ENCODE measurements around the gene TBP.

TBP gene

DNA sequence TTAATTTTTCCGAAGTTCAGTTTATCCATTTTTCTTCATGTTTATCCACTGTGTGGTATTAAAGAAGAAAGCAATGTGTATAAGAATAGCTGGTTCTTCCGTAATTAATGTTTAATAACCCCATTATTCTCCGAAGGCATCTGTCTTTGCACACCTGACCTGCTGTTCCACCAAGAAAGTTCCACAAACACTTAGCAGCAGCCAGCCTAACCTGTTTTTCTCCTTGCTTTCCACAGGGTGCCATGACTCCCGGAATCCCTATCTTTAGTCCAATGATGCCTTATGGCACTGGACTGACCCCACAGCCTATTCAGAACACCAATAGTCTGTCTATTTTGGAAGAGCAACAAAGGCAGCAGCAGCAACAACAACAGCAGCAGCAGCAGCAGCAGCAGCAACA is 7.4 kb downstream of the TBP start:
- Histone ChIP-seq H3K4me1 (ENCODE audit: control insufficient read depth in 5 of 5, insufficient read depth in 5 of 5, low read length in 5 of 5) (peaks cover 0 to under 1% (median 0%) of the 10 kb centered on the region in 5 donors), H3K9ac (ENCODE audit: low read length in 5 of 5) (no peak overlapping the region), H3K27me3 (ENCODE audit: control insufficient read depth in 5 of 5, insufficient read depth in 4 of 5, low read length in 5 of 5) (no peaks in the 10 kb centered on the region), H3K9me3 (ENCODE audit: control insufficient read depth in 5 of 5, low read length in 5 of 5) (no peaks in the 10 kb centered on the region), H3K36me3 (ENCODE audit: control insufficient read depth in 5 of 5, insufficient read depth in 5 of 5, low read length in 5 of 5) (peaks cover 33 to 65% (median 43%) of the 10 kb centered on the region in 5 donors), H3K4me3 (ENCODE audit: low read depth in 1 of 5, low read length in 5 of 5) (no peak overlapping the region), H3K27ac (ENCODE audit: low read depth, low read length) (no peak overlapping the region)

DNA sequence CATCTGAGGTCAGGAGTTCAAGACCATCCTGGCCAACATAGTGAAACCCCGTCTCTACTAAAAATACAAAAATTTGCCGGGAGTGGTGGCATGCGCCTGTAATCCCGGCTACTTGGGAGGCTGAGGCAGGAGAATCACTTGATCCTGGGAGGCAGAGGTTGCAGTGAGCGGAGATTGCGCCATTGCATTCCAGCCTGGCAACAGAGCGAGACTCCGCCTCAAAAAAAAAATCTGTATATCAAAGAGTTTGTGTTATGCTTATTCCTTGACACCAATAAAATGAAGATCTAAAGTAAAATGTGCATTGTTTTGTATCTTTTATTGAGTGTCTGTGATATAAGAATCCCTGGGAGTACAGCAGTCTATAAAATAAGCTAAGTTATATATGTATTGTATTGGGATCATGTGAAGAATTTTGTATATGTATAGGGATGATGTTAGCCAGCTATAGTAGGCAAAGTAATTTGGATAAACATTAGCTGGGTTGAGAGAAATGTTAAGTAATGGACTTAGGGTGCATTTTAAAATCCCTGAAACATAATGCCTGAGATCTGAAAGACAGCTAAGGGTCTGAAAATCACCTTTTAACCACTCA is 10.9 kb downstream of the TBP start:
- Histone ChIP-seq H3K9me3 (ENCODE audit: control insufficient read depth in 5 of 5, low read length in 5 of 5) (no peaks in the 10 kb centered on the region), H3K27me3 (ENCODE audit: control insufficient read depth in 5 of 5, insufficient read depth in 4 of 5, low read length in 5 of 5) (no peaks in the 10 kb centered on the region), H3K36me3 (ENCODE audit: control insufficient read depth in 5 of 5, insufficient read depth in 5 of 5, low read length in 5 of 5) (peaks cover 42 to 74% (median 61%) of the 10 kb centered on the region in 5 donors), H3K4me3 (ENCODE audit: low read depth in 1 of 5, low read length in 5 of 5) (no peak overlapping the region), H3K4me1 (ENCODE audit: control insufficient read depth in 5 of 5, insufficient read depth in 5 of 5, low read length in 5 of 5) (no peaks in the 10 kb centered on the region), H3K9ac (ENCODE audit: low read length in 5 of 5) (no peak overlapping the region), H3K27ac (ENCODE audit: low read depth, low read length) (no peak overlapping the region)

DNA sequence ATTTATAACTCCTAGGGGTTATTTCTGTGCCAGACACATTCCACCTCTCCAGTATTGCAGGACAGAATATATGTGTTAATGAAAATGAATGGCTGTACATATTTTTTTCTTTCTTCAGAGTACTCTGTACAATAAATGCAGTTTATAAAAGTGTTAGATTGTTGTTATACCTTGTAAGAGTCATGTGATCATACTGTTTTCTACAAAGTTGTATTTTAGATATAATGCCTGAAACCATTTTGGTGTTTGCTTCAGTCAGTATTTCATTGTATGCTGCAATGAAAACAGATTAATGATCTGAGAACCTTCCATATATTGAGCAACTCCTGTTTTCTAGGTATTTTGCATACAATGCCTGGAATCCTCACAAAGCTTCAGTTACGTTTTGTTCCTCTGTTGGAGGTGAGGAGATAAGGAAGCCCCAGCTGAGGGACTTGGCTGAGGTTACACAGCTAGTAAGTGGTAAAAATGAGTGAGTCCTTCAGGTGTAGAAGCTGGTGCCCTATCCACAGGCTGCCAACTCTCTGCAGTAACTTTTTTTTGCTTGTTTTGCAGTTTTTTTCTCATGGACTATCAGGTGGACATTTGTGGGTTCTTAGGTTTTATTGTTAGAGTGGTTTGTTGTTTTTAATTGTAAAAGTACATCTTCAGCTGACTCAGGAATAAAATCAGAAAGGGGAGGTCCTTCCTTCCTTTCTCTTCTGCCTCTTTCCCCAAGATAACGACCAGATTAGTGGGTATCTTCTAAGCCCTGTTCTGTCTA is 18.7 kb downstream of the TBP start:
- no peaks in the 10 kb centered on the region for H3K4me1 ChIP-seq (ENCODE audit: control insufficient read depth in 5 of 5, insufficient read depth in 5 of 5, low read length in 5 of 5)
- no peaks in the 10 kb centered on the region for H3K9me3 ChIP-seq (ENCODE audit: control insufficient read depth in 5 of 5, low read length in 5 of 5)
- no peak overlapping the region for H3K4me3 ChIP-seq (ENCODE audit: low read depth in 1 of 5, low read length in 5 of 5)
- H3K36me3 ChIP-seq (ENCODE audit: control insufficient read depth in 5 of 5, insufficient read depth in 5 of 5, low read length in 5 of 5): peaks cover 58 to 93% (median 64%) of the 10 kb centered on the region in 5 donors
- no peak overlapping the region for H3K27ac ChIP-seq (ENCODE audit: low read depth, low read length)
- no peak overlapping the region for H3K9ac ChIP-seq (ENCODE audit: low read length in 5 of 5)
- no peaks in the 10 kb centered on the region for H3K27me3 ChIP-seq (ENCODE audit: control insufficient read depth in 5 of 5, insufficient read depth in 4 of 5, low read length in 5 of 5)

DNA sequence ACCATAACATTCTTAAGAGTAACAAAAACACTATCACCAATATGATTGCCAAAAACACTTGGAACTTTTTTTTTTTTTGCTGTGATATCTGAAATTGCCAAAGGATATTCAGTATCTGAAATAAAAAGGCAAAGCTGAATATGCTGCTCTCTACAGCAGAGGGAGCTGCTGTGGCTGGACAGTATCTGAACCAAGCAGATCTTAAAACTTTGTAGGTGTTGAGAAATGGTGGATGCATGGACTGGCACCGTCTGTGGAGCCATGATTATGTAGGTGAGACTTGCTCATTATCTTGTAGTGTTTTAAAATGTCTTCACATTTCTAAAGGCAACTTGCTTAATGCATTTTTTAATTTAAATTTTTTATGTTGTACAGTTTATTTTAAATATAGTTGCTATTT is 21.1 kb downstream of the TBP start:
- H3K4me3 ChIP-seq (ENCODE audit: low read depth in 1 of 5, low read length in 5 of 5): no peak overlapping the region
- H3K27me3 ChIP-seq (ENCODE audit: control insufficient read depth in 5 of 5, insufficient read depth in 4 of 5, low read length in 5 of 5): no peaks in the 10 kb centered on the region
- H3K4me1 ChIP-seq (ENCODE audit: control insufficient read depth in 5 of 5, insufficient read depth in 5 of 5, low read length in 5 of 5): no peaks in the 10 kb centered on the region
- no peak overlapping the region for H3K27ac ChIP-seq (ENCODE audit: low read depth, low read length)
- peaks cover 56 to 95% (median 69%) of the 10 kb centered on the region in 5 donors for H3K36me3 ChIP-seq (ENCODE audit: control insufficient read depth in 5 of 5, insufficient read depth in 5 of 5, low read length in 5 of 5)
- no peaks in the 10 kb centered on the region for H3K9me3 ChIP-seq (ENCODE audit: control insufficient read depth in 5 of 5, low read length in 5 of 5)
- no peak overlapping the region for H3K9ac ChIP-seq (ENCODE audit: low read length in 5 of 5)

DNA sequence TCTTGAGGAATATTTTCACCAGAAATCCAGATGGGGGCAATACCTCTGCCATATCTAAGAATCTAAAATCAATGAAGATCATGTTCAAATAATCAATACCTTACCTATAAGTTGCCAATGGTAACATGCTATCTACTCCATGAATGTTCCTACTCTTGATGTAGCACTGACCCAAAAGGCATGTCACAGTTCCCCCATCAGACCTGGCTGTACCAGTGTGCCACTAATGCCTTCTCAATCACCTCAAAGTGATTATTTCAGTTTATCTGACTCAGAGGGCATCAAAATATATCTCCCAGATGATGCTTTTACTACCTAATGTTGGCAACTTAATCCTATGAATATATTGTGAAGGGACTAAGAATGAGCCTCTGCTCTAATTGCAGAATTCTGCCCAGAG is 24.7 kb downstream of the TBP start:
- no peaks in the 10 kb centered on the region for H3K27me3 ChIP-seq (ENCODE audit: control insufficient read depth in 5 of 5, insufficient read depth in 4 of 5, low read length in 5 of 5)
- H3K4me3 ChIP-seq (ENCODE audit: low read depth in 1 of 5, low read length in 5 of 5): no peak overlapping the region
- H3K9ac ChIP-seq (ENCODE audit: low read length in 5 of 5): no peak overlapping the region
- peaks cover 42 to 87% (median 65%) of the 10 kb centered on the region in 5 donors for H3K36me3 ChIP-seq (ENCODE audit: control insufficient read depth in 5 of 5, insufficient read depth in 5 of 5, low read length in 5 of 5)
- no peak overlapping the region for H3K27ac ChIP-seq (ENCODE audit: low read depth, low read length)
- no peaks in the 10 kb centered on the region for H3K9me3 ChIP-seq (ENCODE audit: control insufficient read depth in 5 of 5, low read length in 5 of 5)
- peaks cover 0 to 10% (median 8%) of the 10 kb centered on the region in 5 donors for H3K4me1 ChIP-seq (ENCODE audit: control insufficient read depth in 5 of 5, insufficient read depth in 5 of 5, low read length in 5 of 5)

DNA sequence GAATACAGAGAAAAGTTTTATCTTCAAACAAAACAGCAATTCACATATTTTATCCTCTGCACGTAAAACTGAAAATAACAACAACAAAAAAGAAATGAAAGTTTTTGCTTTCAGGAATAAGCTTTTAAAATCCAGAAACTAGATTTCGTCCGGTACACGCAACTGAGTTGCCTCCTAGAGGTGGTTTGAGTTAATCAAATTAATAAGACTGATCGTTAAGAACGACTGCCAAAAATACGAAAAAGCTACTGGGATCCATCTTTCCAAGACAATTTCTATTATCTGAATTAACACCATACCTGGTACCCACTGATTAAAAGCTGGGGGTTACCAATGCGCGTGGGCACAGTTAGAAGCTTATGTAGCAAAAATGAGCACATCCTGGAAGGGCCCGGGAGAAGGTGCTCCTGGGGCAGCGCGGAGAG is 29.6 kb downstream of the TBP start:
- peak overlapping the region; percentile 39 to 94 (median 85) for H3K9ac ChIP-seq (ENCODE audit: low read length in 5 of 5)
- H3K27me3 ChIP-seq (ENCODE audit: control insufficient read depth in 5 of 5, insufficient read depth in 4 of 5, low read length in 5 of 5): no peaks in the 10 kb centered on the region
- H3K4me3 ChIP-seq (ENCODE audit: low read depth in 1 of 5, low read length in 5 of 5): peak overlapping the region; percentile 73 to 98 (median 91)
- peaks cover 2 to 21% (median 18%) of the 10 kb centered on the region in 5 donors for H3K4me1 ChIP-seq (ENCODE audit: control insufficient read depth in 5 of 5, insufficient read depth in 5 of 5, low read length in 5 of 5)
- H3K27ac ChIP-seq (ENCODE audit: low read depth, low read length): peak overlapping the region; percentile 77
- no peaks in the 10 kb centered on the region for H3K9me3 ChIP-seq (ENCODE audit: control insufficient read depth in 5 of 5, low read length in 5 of 5)
- H3K36me3 ChIP-seq (ENCODE audit: control insufficient read depth in 5 of 5, insufficient read depth in 5 of 5, low read length in 5 of 5): peaks cover 18 to 40% (median 32%) of the 10 kb centered on the region in 5 donors

DNA sequence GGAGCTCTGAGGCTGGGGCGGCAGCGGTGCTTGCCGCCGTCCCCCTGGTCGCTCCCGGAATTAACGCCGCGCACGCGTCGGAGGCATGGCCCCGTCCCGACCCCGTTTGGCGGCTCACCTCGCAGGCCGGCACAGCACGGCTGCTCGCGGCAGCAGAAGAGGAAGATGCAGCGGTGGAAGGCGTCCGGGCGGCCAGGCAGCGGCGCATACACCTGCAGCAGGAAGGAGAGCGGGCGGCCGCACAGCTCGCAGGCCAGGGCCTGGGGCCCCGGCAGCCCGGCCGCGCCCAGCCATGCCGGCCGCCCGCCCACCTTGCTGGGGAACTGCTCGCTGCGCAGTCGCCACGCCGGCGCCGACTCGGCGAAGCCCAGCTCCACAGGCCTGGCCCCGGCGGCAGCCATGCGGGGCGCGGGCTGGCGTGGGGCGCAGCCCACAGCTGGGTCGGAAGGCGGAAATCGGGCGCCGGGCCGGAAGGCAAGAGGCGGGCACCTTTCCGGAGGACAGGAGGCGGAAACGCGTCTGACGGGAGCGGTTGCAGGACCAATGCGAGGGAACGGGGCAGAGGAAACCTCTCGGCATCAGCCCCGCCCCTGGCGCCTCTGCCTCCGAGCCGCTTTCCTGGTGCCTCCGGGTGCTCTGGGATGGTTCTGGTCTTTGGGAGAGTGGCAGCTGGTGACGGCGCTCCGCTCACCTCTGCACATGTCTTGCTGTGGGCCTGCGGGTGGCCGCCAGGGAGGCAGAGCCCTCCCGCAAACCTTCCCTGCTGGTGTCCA is 30.2 kb downstream of the TBP start, which contains the start of gene PDCD2:
PDCD2 (minus strand) TSS at position 457 of the 773 bp plus-strand sequence; CDS start at position 401, 56 bp downstream.
- H3K4me1 ChIP-seq (ENCODE audit: control insufficient read depth in 5 of 5, insufficient read depth in 5 of 5, low read length in 5 of 5): peaks cover 2 to 21% (median 18%) of the 10 kb centered on the region in 5 donors
- H3K9ac ChIP-seq (ENCODE audit: low read length in 5 of 5): peak within 1 kb of the TSS; percentile 39 to 94 (median 90)
- H3K27ac ChIP-seq (ENCODE audit: low read depth, low read length): peak within 1 kb of the TSS; percentile 77
- peak within 1 kb of the TSS; percentile 73 to 98 (median 91) for H3K4me3 ChIP-seq (ENCODE audit: low read depth in 1 of 5, low read length in 5 of 5)
- no peaks in the 10 kb centered on the region for H3K9me3 ChIP-seq (ENCODE audit: control insufficient read depth in 5 of 5, low read length in 5 of 5)
- no peaks in the 10 kb centered on the region for H3K27me3 ChIP-seq (ENCODE audit: control insufficient read depth in 5 of 5, insufficient read depth in 4 of 5, low read length in 5 of 5)
- H3K36me3 ChIP-seq (ENCODE audit: control insufficient read depth in 5 of 5, insufficient read depth in 5 of 5, low read length in 5 of 5): peaks cover 14 to 34% (median 26%) of the 10 kb centered on the region in 5 donors

DNA sequence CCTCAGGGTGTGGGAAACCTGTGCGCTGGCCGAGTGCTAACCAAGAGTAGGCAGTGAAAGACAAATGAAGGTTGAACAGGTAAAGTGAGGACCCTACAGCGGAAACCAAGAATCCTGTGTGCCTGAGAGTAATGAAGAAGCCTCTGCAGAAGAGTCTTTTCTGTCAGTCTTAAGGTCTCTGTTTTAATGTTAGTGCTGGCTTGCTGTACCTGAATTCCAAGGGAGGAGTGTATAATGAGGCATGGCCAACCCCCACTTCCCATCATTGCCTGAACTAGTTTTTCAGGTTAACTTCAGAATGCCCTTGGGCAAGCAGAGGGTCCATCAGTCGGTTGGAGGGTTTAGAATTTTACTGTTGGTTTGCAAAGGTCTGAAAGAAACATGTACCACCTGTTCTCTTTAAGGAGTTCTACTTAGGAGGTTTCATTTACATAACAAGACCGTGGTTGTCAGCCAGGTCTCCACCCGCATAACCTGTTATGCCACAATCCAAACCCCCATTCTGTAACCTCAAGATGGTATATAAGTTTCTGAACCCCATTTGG is 30.9 kb downstream of the TBP start:
- Histone ChIP-seq H3K27me3 (ENCODE audit: control insufficient read depth in 5 of 5, insufficient read depth in 4 of 5, low read length in 5 of 5) (no peaks in the 10 kb centered on the region), H3K27ac (ENCODE audit: low read depth, low read length) (peak overlapping the region; percentile 33), H3K9me3 (ENCODE audit: control insufficient read depth in 5 of 5, low read length in 5 of 5) (no peaks in the 10 kb centered on the region), H3K4me1 (ENCODE audit: control insufficient read depth in 5 of 5, insufficient read depth in 5 of 5, low read length in 5 of 5) (peaks cover 2 to 21% (median 18%) of the 10 kb centered on the region in 5 donors), H3K4me3 (ENCODE audit: low read depth in 1 of 5, low read length in 5 of 5) (peak overlapping the region; percentile 73 to 98 (median 91)), H3K36me3 (ENCODE audit: control insufficient read depth in 5 of 5, insufficient read depth in 5 of 5, low read length in 5 of 5) (peaks cover 9 to 28% (median 22%) of the 10 kb centered on the region in 5 donors), H3K9ac (ENCODE audit: low read length in 5 of 5) (peak overlapping the region in 4 of 5 donors; percentile 88 to 94 (median 92))

DNA sequence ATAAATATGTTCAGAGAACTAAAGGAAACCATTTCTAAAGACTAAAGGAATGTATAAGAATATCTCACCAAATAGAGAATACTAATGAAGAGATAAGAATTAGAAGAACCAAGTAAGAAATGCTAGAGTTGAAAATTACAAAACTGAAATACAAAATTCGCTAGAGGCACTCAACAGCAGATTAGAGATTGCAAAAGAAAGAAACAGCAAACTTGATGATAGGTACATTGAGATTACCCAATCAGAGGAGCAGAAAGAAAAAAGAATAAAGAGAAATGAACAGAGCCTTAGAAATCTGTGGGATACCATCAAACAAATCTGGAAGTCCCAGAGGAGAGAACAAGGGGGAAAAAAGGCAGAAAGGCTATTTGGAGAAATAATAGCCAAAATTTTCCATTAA is 36.6 kb downstream of the TBP start:
- no peaks in the 10 kb centered on the region for H3K36me3 ChIP-seq (ENCODE audit: control insufficient read depth in 5 of 5, insufficient read depth in 5 of 5, low read length in 5 of 5)

More for the DNA sequence above, 36.6 kb downstream of the TBP start:
- H3K27me3 ChIP-seq (ENCODE audit: control insufficient read depth in 5 of 5, insufficient read depth in 4 of 5, low read length in 5 of 5): no peaks in the 10 kb centered on the region
- no peak overlapping the region for H3K9ac ChIP-seq (ENCODE audit: low read length in 5 of 5)
- no peak overlapping the region for H3K4me3 ChIP-seq (ENCODE audit: low read depth in 1 of 5, low read length in 5 of 5)
- no peaks in the 10 kb centered on the region for H3K4me1 ChIP-seq (ENCODE audit: control insufficient read depth in 5 of 5, insufficient read depth in 5 of 5, low read length in 5 of 5)
- H3K27ac ChIP-seq (ENCODE audit: low read depth, low read length): no peak overlapping the region
- peaks cover 0 to 11% (median 3%) of the 10 kb centered on the region in 5 donors for H3K9me3 ChIP-seq (ENCODE audit: control insufficient read depth in 5 of 5, low read length in 5 of 5)

All from subcutaneous abdominal adipose tissue (tissue), 5 donors.